Measurements from ENCODE around the gene WASF2. TPM values are rescaled to one million over a fixed set of nuclear protein-coding genes. Genes with fewer than 3 reads are reported as not detected.

The WASF2 gene
- total and polyA plus RNA-seq, 2 of the 4 experiments (the other 2 are of a cell fraction) = 7.9 to 45.4 TPM

DNA sequence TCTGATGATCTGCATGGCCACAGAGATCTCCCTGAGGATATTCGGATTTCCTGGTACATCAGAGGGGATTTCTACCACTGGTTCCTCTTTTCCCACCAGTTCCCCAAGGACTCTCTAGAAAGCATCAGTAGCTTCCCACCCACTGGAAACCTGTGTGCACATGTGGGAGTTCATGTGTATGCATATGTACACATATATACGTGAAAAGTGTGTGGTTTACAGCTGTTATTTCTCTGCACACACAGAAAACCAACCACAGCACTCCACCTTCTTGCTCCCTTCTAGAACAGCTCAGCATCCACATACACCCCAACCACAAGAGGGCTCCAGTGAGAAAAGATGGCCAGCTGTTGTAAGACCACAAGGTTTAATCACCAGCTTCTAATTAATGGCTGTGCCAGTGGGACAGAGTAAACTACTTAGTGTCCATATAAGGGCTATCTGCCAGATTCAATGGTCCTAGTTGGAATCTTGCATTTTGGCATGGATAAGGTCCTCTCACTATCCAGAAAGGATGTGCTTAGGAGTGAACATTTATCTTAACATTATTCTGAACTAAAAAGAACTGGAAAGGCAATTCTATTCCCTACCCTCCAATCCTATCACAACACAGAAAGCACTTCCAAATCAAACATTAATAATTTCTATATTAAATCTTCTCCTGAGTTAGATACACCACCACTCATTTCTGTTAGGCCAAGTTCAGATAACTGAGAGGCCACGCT, 73.4 kb downstream of the WASF2 start:
- H2BK15ac ChIP-seq (ENCODE audit: low read depth, low read length) = no peak overlapping the region
- H2BK5ac ChIP-seq (ENCODE audit: low read depth, low read length, poor library complexity, severe bottlenecking) = no peak overlapping the region
- no peaks in the 10 kb centered on the region for H3K27me3 ChIP-seq (ENCODE audit: control insufficient read depth, insufficient read depth, low read length)
- no TSS peak for BruUV-seq (replicated peaks)
- no peak overlapping the region for H3K23ac ChIP-seq (ENCODE audit: low read depth, low read length)
- no peak overlapping the region for H3K27ac ChIP-seq (ENCODE audit: insufficient read depth, low read length)
- H4K91ac ChIP-seq (ENCODE audit: insufficient read depth, low read depth, low read length) = no peak overlapping the region
- H3K4me3 ChIP-seq (ENCODE audit: insufficient read depth, low read depth, low read length) = no peak overlapping the region
- H3K4ac ChIP-seq (ENCODE audit: low read depth, low read length) = no peak overlapping the region; the same call in 1 of the 2 replicates
- in situ Hi-C loops (cut with MboI; ENCODE audit: low sequenced_read_pairs) = loop anchor here (10.0 kb wide), 1 partner anchor 248 kb away; no protein-coding TSS in a partner anchor
- intact Hi-C loops (cut with micrococcal nuclease) = loop anchor here (1.0 kb wide), 1 partner anchor 190 kb away; no protein-coding TSS in a partner anchor
- ChIA-PET CTCF (interaction anchor here (0.6 to 1.6 kb wide), 12 partner anchors 8 to 341 kb away, joined by 3 to 6 read pairs (median 4); partner anchors contain the start of gene AHDC1), POLR2A (ENCODE audit: unreplicated experiment) (no interaction called here)
- ATAC-seq (ENCODE audit: low read depth) = peak; percentile 55
- no peak overlapping the region for H2AFZ ChIP-seq (replicated peaks; ENCODE audit: low read length, poor library complexity)
- H3K79me1 ChIP-seq (ENCODE audit: low read depth in 1 of 2, low read length in 2 of 2) = peaks cover 31 to 71% of the 10 kb centered on the region in 2 experiments
- H3K18ac ChIP-seq (ENCODE audit: low read depth, low read length) = no peak overlapping the region
- no peaks in the 10 kb centered on the region for H4K20me1 ChIP-seq (ENCODE audit: insufficient read depth, low read length)
- no peak overlapping the region for H2AK5ac ChIP-seq (ENCODE audit: low read depth, low read length)
- no peak overlapping the region for H3K14ac ChIP-seq (replicated peaks; ENCODE audit: low read depth, low read length)
- H3K4me2 ChIP-seq (ENCODE audit: low read depth, low read length) = no peak overlapping the region
- peaks cover 8% of the 10 kb centered on the region; the same call in 1 of the 2 replicates for H3K9me1 ChIP-seq (ENCODE audit: insufficient read depth, low read length)
- H3K56ac ChIP-seq (ENCODE audit: extremely low read depth, insufficient read depth, low read length) = no peak overlapping the region
- dilution Hi-C loops (cut with HindIII; ENCODE audit: low sequenced_read_pairs, unreplicated experiment) = no loop called here
- no peak for TF ChIP-seq MXI1 (IDR thresholded peaks at IDR 0.05; ENCODE audit: borderline replicate concordance, low read depth, low read length)
- peak; percentile 67 for TF ChIP-seq RAD21 (IDR thresholded peaks at IDR 0.05; ENCODE audit: low read length)
- peak; percentile 80 for TF ChIP-seq SMC3 (IDR thresholded peaks at IDR 0.05; ENCODE audit: low read depth, low read length)
- 0 out of 2 replicates have a peak, but pooled peaks have one; percentile 17 for TF ChIP-seq MAZ (IDR thresholded peaks at IDR 0.05; ENCODE audit: borderline replicate concordance, low read depth, low read length)
- TF ChIP-seq, protein P1, sequence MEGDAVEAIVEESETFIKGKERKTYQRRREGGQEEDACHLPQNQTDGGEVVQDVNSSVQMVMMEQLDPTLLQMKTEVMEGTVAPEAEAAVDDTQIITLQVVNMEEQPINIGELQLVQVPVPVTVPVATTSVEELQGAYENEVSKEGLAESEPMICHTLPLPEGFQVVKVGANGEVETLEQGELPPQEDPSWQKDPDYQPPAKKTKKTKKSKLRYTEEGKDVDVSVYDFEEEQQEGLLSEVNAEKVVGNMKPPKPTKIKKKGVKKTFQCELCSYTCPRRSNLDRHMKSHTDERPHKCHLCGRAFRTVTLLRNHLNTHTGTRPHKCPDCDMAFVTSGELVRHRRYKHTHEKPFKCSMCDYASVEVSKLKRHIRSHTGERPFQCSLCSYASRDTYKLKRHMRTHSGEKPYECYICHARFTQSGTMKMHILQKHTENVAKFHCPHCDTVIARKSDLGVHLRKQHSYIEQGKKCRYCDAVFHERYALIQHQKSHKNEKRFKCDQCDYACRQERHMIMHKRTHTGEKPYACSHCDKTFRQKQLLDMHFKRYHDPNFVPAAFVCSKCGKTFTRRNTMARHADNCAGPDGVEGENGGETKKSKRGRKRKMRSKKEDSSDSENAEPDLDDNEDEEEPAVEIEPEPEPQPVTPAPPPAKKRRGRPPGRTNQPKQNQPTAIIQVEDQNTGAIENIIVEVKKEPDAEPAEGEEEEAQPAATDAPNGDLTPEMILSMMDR (conservative IDR thresholded peaks at IDR 0.05; ENCODE audit: low read depth, low read length) = peak; percentile 65
- TF ChIP-seq RCOR1 (IDR thresholded peaks at IDR 0.05; ENCODE audit: insufficient replicate concordance, low read length) = no peak
- peaks cover 46% of the 10 kb centered on the region for H3K36me3 ChIP-seq (ENCODE audit: control insufficient read depth, insufficient read depth, low read length)
- no peak overlapping the region for H2BK120ac ChIP-seq (ENCODE audit: low read depth, low read length)
- peaks cover 11% of the 10 kb centered on the region for H3K4me1 ChIP-seq (ENCODE audit: control insufficient read depth, insufficient read depth, low read length)
- H4K5ac ChIP-seq (ENCODE audit: low read depth, low read length) = no peak overlapping the region
- DNase-seq = peak; percentile 73
- no peak overlapping the region for H4K8ac ChIP-seq (ENCODE audit: low read depth in 2 of 2, low read length in 2 of 2)
- no peaks in the 10 kb centered on the region for H3K9me3 ChIP-seq (ENCODE audit: control insufficient read depth, insufficient read depth, low read length)
- H2AK9ac ChIP-seq (replicated peaks; ENCODE audit: low read depth, low read length, poor library complexity) = peak overlapping the region; percentile 30
- no peak overlapping the region for H3K9ac ChIP-seq (ENCODE audit: low read depth, low read length)
- no CpG with 5 or more reads among the region's 3 CpGs for WGBS, 2 experiments (ENCODE audit: extremely low coverage in 2 of 2, insufficient read length in 1 of 2)
- H2BK20ac ChIP-seq (ENCODE audit: low read depth, low read length) = no peak overlapping the region
